HG03460 (cell line): ENCODE measurements around the gene AVPI1.
"Not testable (repeated sequence)": the region's sequence is repeated elsewhere in the genome, so short reads cannot be mapped to it uniquely, and the experiment has no call there.

Experiments used
- ATAC-seq: cut with Tn5 transposase; IDR thresholded peaks from one replicate; pipeline ENCODE4 v1.9.1; 2021; ENCODE audit not compliant: unreplicated experiment

The AVPI1 gene

DNA sequence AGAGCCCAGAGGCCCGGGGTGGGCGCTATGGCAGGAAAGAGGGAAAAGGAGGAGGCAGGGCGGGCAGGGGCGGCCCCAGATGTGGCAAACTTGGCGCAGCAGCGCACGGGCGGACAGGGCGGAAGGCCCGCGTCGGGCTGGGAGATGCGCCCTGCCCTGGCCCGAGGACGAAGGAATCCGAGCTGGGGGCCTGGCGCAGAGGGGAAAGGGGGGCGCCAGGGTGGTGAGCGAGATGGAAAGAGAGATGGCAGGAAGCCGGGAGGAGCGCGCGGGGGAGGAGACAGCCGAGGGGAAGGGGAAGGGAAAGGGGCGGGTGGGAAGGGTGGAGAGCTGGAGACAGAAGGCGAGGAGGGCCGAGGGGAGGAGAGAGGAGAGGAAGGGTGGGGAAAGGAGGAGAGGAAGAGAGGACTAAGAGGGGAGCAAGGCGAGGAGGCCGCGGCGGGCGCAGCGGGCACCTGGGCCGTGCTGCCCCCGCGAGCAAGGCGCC, 26.3 kb upstream of the AVPI1 start, which contains the start of gene MARVELD1:
MARVELD1 (plus strand) TSS at position 392 of the 487 bp plus-strand sequence. CDS start 147 bp downstream, outside the sequence.
- ATAC-seq, result no peak

DNA sequence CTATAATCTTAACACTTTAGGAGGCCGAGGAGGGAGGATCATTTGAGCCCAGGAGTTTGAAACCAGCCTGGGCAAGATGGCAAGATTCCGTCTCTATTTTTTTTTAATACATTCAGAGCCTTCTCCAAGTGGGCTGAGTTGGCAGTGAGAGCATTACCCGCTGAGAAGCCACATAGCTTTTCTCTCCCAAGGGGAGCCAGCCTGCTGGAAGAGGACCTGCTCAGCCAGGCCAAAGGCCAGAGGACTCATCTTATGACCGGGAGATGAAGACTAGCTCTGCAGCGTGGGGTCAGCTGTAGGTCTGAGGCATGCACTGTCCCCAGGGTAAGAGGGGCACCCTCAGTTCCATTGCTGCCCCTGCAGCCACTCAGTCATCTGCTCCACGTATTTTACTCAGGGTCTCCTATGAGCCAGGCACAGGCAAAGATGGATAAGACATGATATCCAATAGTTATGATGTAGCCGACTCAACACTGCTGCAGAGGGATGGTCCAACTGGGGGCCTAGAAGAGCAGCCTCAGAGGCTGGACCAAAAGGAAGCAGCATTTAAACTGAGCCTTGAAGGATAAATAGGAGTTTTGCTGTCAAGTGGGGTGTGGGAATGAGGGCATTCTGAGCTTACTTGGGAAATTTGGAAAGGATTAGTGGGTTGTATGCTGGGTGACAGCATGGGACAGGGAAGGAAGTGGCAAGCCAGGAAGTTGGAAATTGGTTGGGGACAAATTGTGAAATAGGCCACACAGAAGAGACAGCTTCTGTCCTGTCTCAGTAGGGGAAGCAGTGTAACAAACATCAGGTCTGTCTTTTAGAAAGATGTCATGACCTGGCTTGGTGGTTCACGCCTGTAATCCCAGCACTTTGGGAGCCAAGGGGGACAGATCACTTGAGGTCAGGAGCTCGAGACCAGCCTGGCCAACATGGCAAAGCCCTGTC, 24.9 kb upstream of the AVPI1 start:
- ATAC-seq, result no peak

- no peak for ATAC-seq
Measured at GRCh38 chr10:97708976-97709946, 22.2 kb upstream of the AVPI1 start.

DNA sequence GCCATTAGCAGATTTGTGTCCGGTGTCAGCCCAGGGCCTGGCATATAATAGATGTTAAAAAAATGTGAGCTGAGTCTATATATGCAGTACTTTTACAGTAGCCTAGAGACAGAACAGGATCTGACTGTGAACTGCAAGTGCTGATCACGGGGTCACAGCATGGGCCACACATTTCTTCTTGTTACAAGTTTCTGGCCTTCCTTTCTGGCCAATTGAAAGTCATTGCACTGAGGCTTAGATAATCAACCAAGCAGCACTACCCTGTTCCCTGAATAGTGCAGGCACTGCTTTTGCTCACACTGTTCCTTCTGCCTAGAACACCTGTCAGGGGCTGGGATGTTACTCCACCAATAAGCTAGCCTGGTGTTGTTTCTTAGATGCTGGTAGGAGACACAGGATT, 21.1 kb upstream of the AVPI1 start:
- no peak for ATAC-seq

DNA sequence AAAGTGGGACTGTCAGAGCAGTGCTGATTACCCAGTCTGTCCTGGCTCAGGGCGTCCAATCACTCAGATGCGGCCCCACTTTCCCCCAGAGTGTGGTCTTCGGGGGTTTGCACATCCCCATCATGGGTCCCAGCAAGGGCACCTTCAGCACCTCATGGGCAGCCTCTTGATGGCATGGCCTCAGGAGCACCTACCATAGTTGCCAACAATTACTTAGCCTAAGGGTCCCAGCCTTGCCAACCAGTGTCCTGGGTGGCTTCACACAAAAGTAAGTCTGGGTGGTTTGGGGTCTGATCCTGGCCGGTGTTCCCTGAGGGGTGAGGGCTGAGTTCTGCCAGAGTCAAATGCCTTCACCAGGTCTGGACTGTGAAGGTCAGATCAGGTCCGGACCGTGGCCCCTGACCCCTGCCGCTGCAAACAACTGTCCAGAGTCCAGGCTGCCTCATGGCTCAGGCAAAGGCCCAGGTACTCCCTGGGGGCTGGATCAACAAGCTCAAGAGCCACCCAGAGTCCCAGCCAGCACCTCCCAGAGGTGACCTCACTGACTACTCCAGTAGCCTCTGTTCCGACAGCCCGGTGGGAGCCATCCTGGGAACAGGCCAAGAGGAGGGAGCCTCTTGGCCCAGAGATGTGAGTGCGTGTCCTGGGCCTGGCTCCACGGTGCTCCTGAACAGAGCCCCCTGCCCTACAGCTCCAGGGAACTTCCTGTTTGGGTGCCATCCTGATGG, 20.3 kb upstream of the AVPI1 start:
- no peak for ATAC-seq

DNA sequence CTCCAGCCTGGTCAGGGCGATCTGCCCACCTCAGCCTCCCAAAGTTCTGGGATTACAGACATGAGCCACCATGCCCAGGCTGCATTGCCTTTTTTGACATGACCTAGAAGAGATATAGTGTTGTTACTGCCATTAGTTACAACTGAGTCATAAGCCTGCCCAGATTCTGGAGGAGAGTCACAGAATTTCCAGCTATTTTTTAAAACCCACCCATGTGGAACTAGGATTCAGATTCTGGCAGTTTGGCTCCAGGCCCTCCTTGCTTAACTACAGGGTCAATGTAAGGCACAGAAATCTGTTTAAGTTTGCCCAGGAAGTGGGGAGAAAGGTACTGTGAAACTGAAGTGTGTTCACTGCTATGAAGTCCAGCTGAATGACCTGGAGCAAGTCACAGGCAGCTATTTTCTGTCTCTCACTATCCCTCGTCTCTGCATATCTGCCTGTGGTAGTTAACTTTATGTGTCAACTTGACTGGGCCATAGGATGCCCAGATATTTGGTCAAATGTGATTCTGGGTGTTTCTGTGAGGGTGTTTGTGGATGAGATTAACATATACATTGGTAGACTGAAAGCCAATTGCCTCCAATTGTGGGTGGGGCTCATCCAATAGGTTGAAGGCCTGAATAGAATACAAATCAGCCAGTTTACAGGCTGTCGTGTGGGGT, 18.1 kb upstream of the AVPI1 start:
- ATAC-seq, result no peak

GRCh38 chr10:97704341-97704740, 17.3 kb upstream of the AVPI1 start:
- no peak for ATAC-seq

- no peak for ATAC-seq
Measured at GRCh38 chr10:97703398-97704067, 16.5 kb upstream of the AVPI1 start.

- peak; percentile 61 for ATAC-seq
Measured at GRCh38 chr10:97701438-97702069, 14.5 kb upstream of the AVPI1 start.

- ATAC-seq, result not testable (repeated sequence)
Measured at GRCh38 chr10:97698072-97698655, 11.1 kb upstream of the AVPI1 start.

- no peak for ATAC-seq
Measured at GRCh38 chr10:97690133-97690532, 3.1 kb upstream of the AVPI1 start.

DNA sequence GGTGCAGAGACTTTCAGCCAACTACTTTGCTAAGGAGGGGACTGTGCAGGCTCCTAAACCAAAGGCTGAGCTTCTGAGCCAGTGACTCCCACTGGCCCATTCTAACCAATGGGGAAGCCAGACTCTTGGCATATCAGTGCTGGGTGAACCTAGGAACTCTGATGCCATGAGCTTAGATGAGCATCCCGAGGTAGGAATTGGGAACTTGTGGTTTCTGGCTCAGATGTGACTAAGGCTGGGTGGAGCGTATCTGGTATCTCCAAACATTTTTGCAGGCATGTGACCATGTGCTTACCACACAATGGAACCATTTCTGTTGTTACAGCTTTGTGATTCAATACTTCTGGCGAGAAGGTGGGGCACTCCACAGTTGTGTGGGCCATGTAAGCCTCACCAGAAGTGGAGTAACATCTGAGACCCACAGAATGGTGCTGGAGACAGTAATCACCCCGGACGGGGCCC, 2.5 kb upstream of the AVPI1 start:
- ATAC-seq, result no peak

- no peak for ATAC-seq
Measured at GRCh38 chr10:97687785-97688781, 1.0 kb upstream of the AVPI1 start.

DNA sequence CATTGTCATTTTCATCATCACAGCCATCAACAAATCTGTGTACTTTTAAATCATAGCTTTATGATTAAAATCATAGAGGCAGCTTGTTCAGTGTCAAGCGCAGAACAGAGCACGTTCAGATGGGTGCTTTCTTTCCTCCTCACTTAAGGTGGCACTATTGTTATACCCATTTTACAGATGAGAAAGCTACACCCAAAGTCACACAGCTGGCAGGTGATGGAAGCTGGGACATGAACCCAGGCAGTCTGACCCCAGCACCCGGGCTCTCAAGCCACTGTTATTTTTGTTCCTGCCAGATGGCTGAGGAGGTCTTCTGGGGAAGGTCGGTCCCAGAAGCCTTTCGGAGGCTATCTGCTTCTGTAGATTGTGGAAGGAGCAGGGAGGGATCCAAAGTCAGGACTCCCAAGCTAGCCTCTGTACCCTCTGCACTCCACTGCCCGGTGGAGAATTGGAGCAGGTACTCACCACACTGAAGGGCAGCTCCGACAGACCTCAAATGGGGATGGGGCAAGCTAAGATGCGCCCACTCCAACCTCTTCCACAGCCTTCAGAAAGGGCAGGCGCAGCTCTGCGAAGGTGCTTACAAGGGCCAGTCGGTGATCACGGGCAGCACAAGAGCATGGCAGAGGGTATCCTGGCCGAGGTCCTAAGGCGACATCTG, 610 bp downstream of the AVPI1 start:
- ATAC-seq, result peak; percentile 16

- ATAC-seq, result no peak
Measured at GRCh38 chr10:97685395-97685958, 1.6 kb downstream of the AVPI1 start.

DNA sequence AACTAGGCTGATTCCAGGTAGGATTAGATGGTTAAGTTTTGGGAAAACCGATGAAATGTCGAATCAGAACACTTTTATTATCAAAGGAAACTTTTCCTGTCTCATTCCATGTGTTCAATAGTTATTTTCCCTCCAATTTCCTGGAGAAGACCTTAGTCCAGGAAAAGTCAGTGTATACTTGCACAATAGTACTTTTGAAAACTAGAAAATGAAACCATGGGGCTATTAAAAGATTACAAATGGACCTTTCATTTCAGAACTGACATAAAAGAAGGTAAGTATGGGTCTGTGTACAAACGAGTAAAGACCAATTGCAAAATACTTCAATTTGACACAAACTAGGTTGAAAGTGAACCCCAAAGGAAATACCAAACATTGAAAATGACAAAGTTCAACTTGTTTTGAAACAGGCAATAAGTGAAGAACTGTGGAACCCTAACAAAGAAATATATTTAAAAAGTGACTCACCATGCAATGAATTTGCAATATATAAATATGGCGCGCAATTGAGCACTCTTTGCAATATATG, 2.1 kb downstream of the AVPI1 start:
- no peak for ATAC-seq
